GM18507 (cell line): Measurements from ENCODE around the gene SEMA4D.

Source experiments
- DNase-seq: peaks from one replicate; pipeline ENCODE4 v3.0.0; 2011; ENCODE audit warnings: low read depth; ENCODE audit not compliant: insufficient read length; ENCODE audit errors: extremely low spot score
- FAIRE-seq: peaks from 2 replicates; lab custom pipeline; 2011; peaks lifted over from hg19 to GRCh38; lab: Jason Lieb, UNC

Gene SEMA4D

GRCh38 chr9:89505048-89505447 is 7.1 kb upstream of the SEMA4D start:
- no peak for DNase-seq
- no peak for FAIRE-seq

- FAIRE-seq: no peak
- no peak for DNase-seq
These were observed 4.8 kb upstream of the SEMA4D start for GRCh38 chr9:89502671-89503070.

- no peak for DNase-seq
- no peak for FAIRE-seq
These were observed 4.2 kb upstream of the SEMA4D start for GRCh38 chr9:89502038-89502601.

GRCh38 chr9:89501311-89501898 is 3.5 kb upstream of the SEMA4D start:
- no peak for FAIRE-seq

GRCh38 chr9:89500008-89500407 is 2.1 kb upstream of the SEMA4D start:
- no peak for FAIRE-seq
- DNase-seq: no peak

More at GRCh38 chr9:89501311-89501898, 3.5 kb upstream of the SEMA4D start:
- no peak for DNase-seq

- DNase-seq (no peak), FAIRE-seq (peak; percentile 88)
These were observed 1.1 kb upstream of the SEMA4D start for GRCh38 chr9:89498852-89499480.

- no peak for DNase-seq
These were observed 503 bp downstream of the SEMA4D start for GRCh38 chr9:89497257-89497963.

GRCh38 chr9:89496645-89497256 is 1.2 kb downstream of the SEMA4D start:
- DNase-seq (no peak), FAIRE-seq (peak; percentile 56)

More at GRCh38 chr9:89497257-89497963, 503 bp downstream of the SEMA4D start:
- FAIRE-seq: no peak

- DNase-seq: no peak
- no peak for FAIRE-seq
These were observed 1.9 kb downstream of the SEMA4D start for GRCh38 chr9:89495824-89496560.

GRCh38 chr9:89494199-89494598 is 3.7 kb downstream of the SEMA4D start:
- peak; percentile 36 for FAIRE-seq
- DNase-seq: no peak

GRCh38 chr9:89493671-89494070 is 4.2 kb downstream of the SEMA4D start:
- no peak for DNase-seq

GRCh38 chr9:89493181-89493580 is 4.7 kb downstream of the SEMA4D start:
- DNase-seq (no peak), FAIRE-seq (no peak)

More at GRCh38 chr9:89493671-89494070, 4.2 kb downstream of the SEMA4D start:
- FAIRE-seq: no peak

GRCh38 chr9:89492586-89492985 is 5.3 kb downstream of the SEMA4D start:
- DNase-seq (no peak), FAIRE-seq (no peak)

- no peak for FAIRE-seq
- DNase-seq: no peak
These were observed 6.2 kb downstream of the SEMA4D start for GRCh38 chr9:89491694-89492093.

- no peak for DNase-seq
- FAIRE-seq: no peak
These were observed 8.1 kb downstream of the SEMA4D start for GRCh38 chr9:89489548-89490530.

GRCh38 chr9:89488936-89489335 is 9.0 kb downstream of the SEMA4D start:
- DNase-seq (no peak), FAIRE-seq (peak; percentile 26)

- no peak for FAIRE-seq
- no peak for DNase-seq
These were observed 9.8 kb downstream of the SEMA4D start for GRCh38 chr9:89488131-89488530.

GRCh38 chr9:89486681-89487080 is 11.2 kb downstream of the SEMA4D start:
- no peak for DNase-seq
- FAIRE-seq: peak; percentile 52
